ENCODE results near the gene ASB15. TPM values are rescaled to one million over a fixed set of nuclear protein-coding genes. Genes with fewer than 3 reads are reported as not detected.

ASB15 gene
- total RNA-seq, 3 donors from 2014 or later, result 0.15 TPM; not detected in 2

- Histone ChIP-seq H3K9me3 (no peaks in the 10 kb centered on the region), H3K36me3 (no peaks in the 10 kb centered on the region), H3K27me3 (no peaks in the 10 kb centered on the region), H3K27ac (peak overlapping the region in 1 of 2 donors; percentile 60), H3K4me3 (no peak overlapping the region), H3K4me1 (no peaks in the 10 kb centered on the region)
- TF ChIP-seq POLR2A (IDR thresholded peaks at IDR 0.05) (no peak), POLR2AphosphoS5 (IDR thresholded peaks at IDR 0.05) (no peak)
- TF ChIP-seq, protein P1, sequence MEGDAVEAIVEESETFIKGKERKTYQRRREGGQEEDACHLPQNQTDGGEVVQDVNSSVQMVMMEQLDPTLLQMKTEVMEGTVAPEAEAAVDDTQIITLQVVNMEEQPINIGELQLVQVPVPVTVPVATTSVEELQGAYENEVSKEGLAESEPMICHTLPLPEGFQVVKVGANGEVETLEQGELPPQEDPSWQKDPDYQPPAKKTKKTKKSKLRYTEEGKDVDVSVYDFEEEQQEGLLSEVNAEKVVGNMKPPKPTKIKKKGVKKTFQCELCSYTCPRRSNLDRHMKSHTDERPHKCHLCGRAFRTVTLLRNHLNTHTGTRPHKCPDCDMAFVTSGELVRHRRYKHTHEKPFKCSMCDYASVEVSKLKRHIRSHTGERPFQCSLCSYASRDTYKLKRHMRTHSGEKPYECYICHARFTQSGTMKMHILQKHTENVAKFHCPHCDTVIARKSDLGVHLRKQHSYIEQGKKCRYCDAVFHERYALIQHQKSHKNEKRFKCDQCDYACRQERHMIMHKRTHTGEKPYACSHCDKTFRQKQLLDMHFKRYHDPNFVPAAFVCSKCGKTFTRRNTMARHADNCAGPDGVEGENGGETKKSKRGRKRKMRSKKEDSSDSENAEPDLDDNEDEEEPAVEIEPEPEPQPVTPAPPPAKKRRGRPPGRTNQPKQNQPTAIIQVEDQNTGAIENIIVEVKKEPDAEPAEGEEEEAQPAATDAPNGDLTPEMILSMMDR (IDR thresholded peaks at IDR 0.05), result no peak
- intact Hi-C loops (cut with DNase I; ENCODE audit: low total_unique reads), result no loop called here
- DNase-seq (ENCODE audit: low spot score in 2 of 2), result no peak
These were observed 73.5 kb downstream of the ASB15 start for GRCh38 chr7:123675181-123675473.

DNA sequence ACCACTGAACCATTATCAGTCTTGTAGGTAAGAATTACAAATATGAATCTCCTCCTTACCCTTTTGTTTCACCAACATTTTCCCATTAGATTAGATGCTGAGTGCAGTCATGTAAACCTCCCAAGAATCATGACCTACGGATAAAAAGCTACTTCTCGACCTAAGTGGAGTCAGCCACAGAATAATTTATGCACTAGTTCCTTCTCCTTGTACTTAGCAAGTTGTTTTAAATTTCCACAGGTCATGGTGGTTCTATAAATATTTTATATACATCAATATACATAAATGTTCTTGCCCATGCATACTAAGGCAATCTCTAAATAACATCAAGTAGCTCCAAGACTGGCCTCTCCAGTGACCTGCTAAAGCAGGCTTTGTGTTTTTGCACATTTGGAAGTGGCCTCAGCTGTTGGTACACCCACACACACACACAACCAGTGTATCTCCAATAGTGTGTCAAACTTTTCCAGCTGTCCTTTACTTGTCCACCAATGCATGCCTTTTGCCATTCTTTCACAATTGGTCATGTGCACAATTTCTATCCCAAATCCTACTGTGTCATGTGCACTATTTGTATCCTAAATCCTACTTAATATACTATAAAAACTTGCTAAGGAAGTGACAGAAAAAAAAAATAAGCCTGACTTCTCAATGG is 75.6 kb downstream of the ASB15 start:
- Histone ChIP-seq H3K4me3 (no peak overlapping the region), H3K36me3 (no peaks in the 10 kb centered on the region), H3K27me3 (no peaks in the 10 kb centered on the region), H3K9me3 (no peaks in the 10 kb centered on the region), H3K4me1 (no peaks in the 10 kb centered on the region), H3K27ac (no peak overlapping the region)
- intact Hi-C loops (cut with DNase I; ENCODE audit: low total_unique reads), result no loop called here
- no peak for DNase-seq (ENCODE audit: low spot score in 2 of 2)
- TF ChIP-seq POLR2AphosphoS5 (IDR thresholded peaks at IDR 0.05), result no peak
- TF ChIP-seq, protein P1 (IDR thresholded peaks at IDR 0.05), result no peak
- TF ChIP-seq POLR2A (IDR thresholded peaks at IDR 0.05), result no peak

GRCh38 chr7:123679614-123680013 is 78.0 kb downstream of the ASB15 start:
- intact Hi-C loops (cut with DNase I; ENCODE audit: low total_unique reads), result no loop called here
- no peak for DNase-seq (ENCODE audit: low spot score in 2 of 2)

GRCh38 chr7:123680580-123680979 is 79.0 kb downstream of the ASB15 start:
- no peak for TF ChIP-seq POLR2A (IDR thresholded peaks at IDR 0.05)
- TF ChIP-seq, protein P1 (IDR thresholded peaks at IDR 0.05), result no peak
- TF ChIP-seq POLR2AphosphoS5 (IDR thresholded peaks at IDR 0.05), result no peak
- Histone ChIP-seq H3K27me3 (no peaks in the 10 kb centered on the region), H3K36me3 (no peaks in the 10 kb centered on the region), H3K4me3 (no peak overlapping the region), H3K27ac (no peak overlapping the region), H3K4me1 (no peaks in the 10 kb centered on the region), H3K9me3 (no peaks in the 10 kb centered on the region)
- intact Hi-C loops (cut with DNase I; ENCODE audit: low total_unique reads), result no loop called here
- DNase-seq (ENCODE audit: low spot score in 2 of 2), result no peak

More at GRCh38 chr7:123679614-123680013, 78.0 kb downstream of the ASB15 start:
- no peaks in the 10 kb centered on the region for H3K27me3 ChIP-seq
- H3K27ac ChIP-seq, result no peak overlapping the region
- TF ChIP-seq, protein P1 (IDR thresholded peaks at IDR 0.05), result no peak
- no peak for TF ChIP-seq POLR2AphosphoS5 (IDR thresholded peaks at IDR 0.05)
- no peaks in the 10 kb centered on the region for H3K4me1 ChIP-seq
- no peaks in the 10 kb centered on the region for H3K9me3 ChIP-seq
- no peaks in the 10 kb centered on the region for H3K36me3 ChIP-seq
- H3K4me3 ChIP-seq, result no peak overlapping the region

GRCh38 chr7:123681561-123681960 is 79.9 kb downstream of the ASB15 start:
- DNase-seq (ENCODE audit: low spot score in 2 of 2), result no peak
- Histone ChIP-seq H3K4me1 (no peaks in the 10 kb centered on the region), H3K27ac (no peak overlapping the region), H3K4me3 (no peak overlapping the region), H3K27me3 (no peaks in the 10 kb centered on the region), H3K36me3 (no peaks in the 10 kb centered on the region), H3K9me3 (no peaks in the 10 kb centered on the region)
- intact Hi-C loops (cut with DNase I; ENCODE audit: low total_unique reads), result no loop called here
- TF ChIP-seq POLR2AphosphoS5 (IDR thresholded peaks at IDR 0.05), result no peak
- TF ChIP-seq, protein P1 (IDR thresholded peaks at IDR 0.05), result no peak
- no peak for TF ChIP-seq POLR2A (IDR thresholded peaks at IDR 0.05)
